ENCODE measurements around the gene PLSCR3. TPM values are rescaled to one million over a fixed set of nuclear protein-coding genes. Genes with fewer than 3 reads are reported as not detected.

The PLSCR3 gene
- total RNA-seq, 1 experiment from 2014 or later = 31.5 TPM

- no CpG with 5 or more reads among the region's 17 CpGs for WGBS (ENCODE audit: extremely low coverage, insufficient read length, low lambda C conversion rate)
- Histone ChIP-seq H3T11ph (ENCODE audit: low read length) (no peak within 1 kb of the TSS), H3K79me1 (ENCODE audit: insufficient read depth, low read depth, low read length, poor library complexity, severe bottlenecking) (no peaks in the 10 kb centered on the region), H4K8ac (replicated peaks; ENCODE audit: insufficient read length, low read depth, low read length) (no peak within 1 kb of the TSS), H3K27ac (ENCODE audit: insufficient read length, low read depth, low read length) (no peak within 1 kb of the TSS), H3K56ac (ENCODE audit: insufficient read length, low read depth, low read length) (no peak within 1 kb of the TSS), H3K4me2 (ENCODE audit: insufficient read depth, insufficient read length, low read length) (no peak within 1 kb of the TSS), H3K14ac (ENCODE audit: insufficient read depth, low read length) (no peak within 1 kb of the TSS), H3K9me3 (ENCODE audit: control insufficient read depth, low read depth, low read length) (no peaks in the 10 kb centered on the region), H3K18ac (ENCODE audit: insufficient read length, low read depth, low read length) (no peak within 1 kb of the TSS), H2BK20ac (ENCODE audit: low read depth, low read length, poor library complexity, severe bottlenecking) (no peak within 1 kb of the TSS), H2AFZ (ENCODE audit: low read length) (no peak within 1 kb of the TSS), H2BK120ac (ENCODE audit: low read depth, low read length, poor library complexity, severe bottlenecking) (no peak within 1 kb of the TSS), H4K20me1 (ENCODE audit: control insufficient read depth, insufficient read depth, insufficient read length) (no peaks in the 10 kb centered on the region), H2BK5ac (ENCODE audit: insufficient read length, low read length) (no peak within 1 kb of the TSS), H2AK5ac (ENCODE audit: insufficient read length, low read length) (no peak within 1 kb of the TSS), H4K5ac (ENCODE audit: insufficient read length, low read depth, low read length) (no peak within 1 kb of the TSS), H2BK12ac (ENCODE audit: insufficient read length, low read depth, low read length) (no peak within 1 kb of the TSS), H3K4ac (ENCODE audit: low read depth, low read length) (no peak within 1 kb of the TSS), H3K9ac (ENCODE audit: extremely low read depth, insufficient read length, low read length) (no peak within 1 kb of the TSS), H3K23me2 (ENCODE audit: insufficient read length, low read depth, low read length, poor library complexity, severe bottlenecking) (no peaks in the 10 kb centered on the region), H3K4me1 (ENCODE audit: insufficient read depth, low read length) (no peaks in the 10 kb centered on the region), H3K79me2 (ENCODE audit: insufficient read depth, low read length) (no peaks in the 10 kb centered on the region), H2BK15ac (ENCODE audit: low read depth, low read length) (no peak within 1 kb of the TSS), H3K23ac (ENCODE audit: insufficient read length, low read depth, low read length) (no peak within 1 kb of the TSS), H3K27me3 (ENCODE audit: insufficient read depth, low read length) (no peaks in the 10 kb centered on the region), H4K91ac (ENCODE audit: insufficient read length, low read depth, low read length) (no peak within 1 kb of the TSS)
- no peak for DNase-seq
- H3K36me3 Mint-ChIP-seq (ENCODE audit: insufficient read depth in 1 of 3, low read depth in 3 of 3) = peaks cover 6 to 27% (median 25%) of the 10 kb centered on the region in 3 experiments; a peak in 6 of 7 replicates
- peaks cover 9 to 26% of the 10 kb centered on the region in 2 experiments for H3K4me1 Mint-ChIP-seq
- no peaks in the 10 kb centered on the region; a peak in 1 of 5 replicates for H3K9me3 Mint-ChIP-seq
- H3K27ac Mint-ChIP-seq = peak within 1 kb of the TSS; percentile 5 to 80 (median 46); a peak in 4 of 7 replicates
- H3K4me3 Mint-ChIP-seq = no peak within 1 kb of the TSS
- no peak for TF ChIP-seq CTCF (conservative IDR thresholded peaks at IDR 0.05)
- no peaks in the 10 kb centered on the region; the same call in 1 of the 2 replicates for H3K27me3 Mint-ChIP-seq (ENCODE audit: low read depth)
Measured at GRCh38 chr17:7419819-7420610, 25.7 kb upstream of the PLSCR3 start, which contains the start of gene SPEM1. SPEM1 (plus strand) TSS chr17:7420324; CDS start chr17:7420385, 61 bp downstream.

Measured in H9 (cell line).